GM21619 (cell line): ENCODE results near the gene PAN3.
"Not testable (repeated sequence)": the region's sequence is repeated elsewhere in the genome, so short reads cannot be mapped to it uniquely, and the experiment has no call there.

ENCODE experiments used
- ATAC-seq: cut with Tn5 transposase; IDR thresholded peaks from one replicate; pipeline ENCODE4 v1.9.1; 2021; ENCODE audit not compliant: unreplicated experiment

PAN3 gene

GRCh38 chr13:28137596-28137995 lies 749 bp upstream of the PAN3 start:
- ATAC-seq = peak; percentile 1

- ATAC-seq = peak; percentile 44
Measured at GRCh38 chr13:28138756-28139470, 568 bp downstream of the PAN3 start.

GRCh38 chr13:28140433-28141125 lies 2.2 kb downstream of the PAN3 start:
- ATAC-seq = no peak

GRCh38 chr13:28141542-28141941 lies 3.2 kb downstream of the PAN3 start:
- not testable (repeated sequence) for ATAC-seq

GRCh38 chr13:28145049-28145448 lies 6.7 kb downstream of the PAN3 start:
- ATAC-seq = no peak

GRCh38 chr13:28147495-28147894 lies 9.2 kb downstream of the PAN3 start:
- no peak for ATAC-seq

GRCh38 chr13:28159057-28159456 lies 20.7 kb downstream of the PAN3 start:
- ATAC-seq = no peak

- ATAC-seq = no peak
Measured at GRCh38 chr13:28161370-28161769, 23.0 kb downstream of the PAN3 start.

GRCh38 chr13:28163587-28163986 lies 25.2 kb downstream of the PAN3 start:
- no peak for ATAC-seq

GRCh38 chr13:28166257-28166656 lies 27.9 kb downstream of the PAN3 start:
- no peak for ATAC-seq

GRCh38 chr13:28171266-28171665 lies 32.9 kb downstream of the PAN3 start:
- no peak for ATAC-seq

GRCh38 chr13:28172947-28173346 lies 34.6 kb downstream of the PAN3 start:
- no peak for ATAC-seq

GRCh38 chr13:28173793-28174192 lies 35.4 kb downstream of the PAN3 start:
- ATAC-seq = no peak

- no peak for ATAC-seq
Measured at GRCh38 chr13:28177327-28177726, 39.0 kb downstream of the PAN3 start.

- ATAC-seq = no peak
Measured at GRCh38 chr13:28177877-28178276, 39.5 kb downstream of the PAN3 start.

GRCh38 chr13:28179974-28180373 lies 41.6 kb downstream of the PAN3 start:
- no peak for ATAC-seq

GRCh38 chr13:28181413-28181812 lies 43.1 kb downstream of the PAN3 start:
- no peak for ATAC-seq

GRCh38 chr13:28185256-28185655 lies 46.9 kb downstream of the PAN3 start:
- no peak for ATAC-seq

- no peak for ATAC-seq
Measured at GRCh38 chr13:28199089-28199488, 60.7 kb downstream of the PAN3 start.

GRCh38 chr13:28204043-28204442 lies 65.7 kb downstream of the PAN3 start:
- ATAC-seq = no peak

GRCh38 chr13:28204690-28205443 lies 66.5 kb downstream of the PAN3 start:
- ATAC-seq = peak; percentile 57

GRCh38 chr13:28218679-28219078 lies 80.3 kb downstream of the PAN3 start:
- no peak for ATAC-seq
